K562 (cell line): ENCODE measurements around the gene SPPL3. TPM values are rescaled to one million over a fixed set of nuclear protein-coding genes. Genes with fewer than 3 reads are reported as not detected.

Source experiments
- ATAC-seq: fragments of 200-7000 bp; cut with Tn5 transposase; 3 replicates; pipeline ENCODE4 v1.9.1; 2020; ENCODE audit warnings: moderate library complexity
- BruUV-seq: library from RNA; stranded (reverse); fragments of 400-500 nt; replicated peaks from 2 replicates; lab custom pipeline; 2021; lab: Mats Ljungman, UMichigan
- CTCF ChIA-PET: fragments of 300-600 bp; formaldehyde crosslinking; extraction: SDS; loops from one replicate; lab custom pipeline; 2021; ENCODE audit warnings: low intra/inter-chr PET ratio; lab: Yijun Ruan, JAX
- POLR2A ChIA-PET: fragments of 300-600, 350-650 bp; sonication (Branson Sonifier 250); formaldehyde crosslinking; extraction: SDS; loops from one replicate; lab custom pipeline; 2021; ENCODE audit warnings: antibody characterized with exemption, inconsistent platforms; lab: Yijun Ruan, JAX
- DNase-seq, 4 experiments: peaks; one replicate each; pipeline versions ENCODE4 v3.0.0 to v3.0.0-alpha.2; 2011 to 2018; ENCODE audit warnings: low spot score in 3 of 4, mixed read lengths in 3 of 4; ENCODE audit errors: extremely low read depth in 1 of 4
- FAIRE-seq: peaks from 2 replicates; lab custom pipeline; 2011; peaks lifted over from hg19 to GRCh38; lab: Jason Lieb, UNC
- H2AFZ ChIP-seq: 2 replicates; pipeline ENCODE4 v1.6.0; 2011; ENCODE audit warnings: low read depth, low read length, control low read depth, inconsistent platforms
- H3K27ac ChIP-seq: fragments of 200-600 bp; 3 replicates; pipeline ENCODE4 v1.8.0; 2011; ENCODE audit warnings: low read depth, mild to moderate bottlenecking, control low read depth, inconsistent platforms, low read length, moderate library complexity, mixed read lengths; ENCODE audit errors: extremely low read depth
- H3K27me3 ChIP-seq, 2 experiments: fragments of 300-600 bp in 1 of 2; 2 replicates in 1 of 2; 3 replicates in 1 of 2; pipeline versions ENCODE4 v1.6.0 to v1.8.0; 2011; ENCODE audit warnings: inconsistent platforms in 2 of 2, low read length in 2 of 2, mild to moderate bottlenecking in 1 of 2, mixed read lengths in 1 of 2, moderate library complexity in 1 of 2; ENCODE audit not compliant: control insufficient read depth in 2 of 2, insufficient read depth in 2 of 2
- H3K36me3 ChIP-seq: fragments of 300-600 bp; 3 replicates; pipeline ENCODE4 v1.8.0; 2011; ENCODE audit warnings: mild to moderate bottlenecking, low read length, inconsistent platforms; ENCODE audit not compliant: control insufficient read depth, insufficient read depth
- H3K4me1 ChIP-seq, 2 experiments: fragments of 200-600 bp in 1 of 2; replicated peaks in 1 of 2; 2 replicates in 1 of 2; 3 replicates in 1 of 2; pipeline versions ENCODE4 v1.5.1 to v1.8.0; 2011; ENCODE audit warnings: inconsistent platforms in 2 of 2, low read length in 2 of 2, mild to moderate bottlenecking in 1 of 2, mixed read lengths in 1 of 2, moderate library complexity in 1 of 2; ENCODE audit not compliant: control insufficient read depth in 2 of 2, insufficient read depth in 2 of 2
- H3K4me2 ChIP-seq: 2 replicates; pipeline ENCODE4 v1.6.1; 2011; ENCODE audit warnings: low read length, control low read depth, inconsistent platforms, mixed read lengths; ENCODE audit not compliant: insufficient read depth
- H3K4me3 ChIP-seq: fragments of 200-600 bp; sonication (generic), shearing (Covaris generic); 2 replicates; pipeline ENCODE4 v1.5.1; 2016; ENCODE audit warnings: control low read depth, inconsistent platforms
- H3K79me2 ChIP-seq: fragments of 200-600 bp; 3 replicates; pipeline ENCODE4 v1.8.0; 2011; ENCODE audit warnings: low read length, inconsistent platforms; ENCODE audit not compliant: control insufficient read depth, insufficient read depth
- H3K9ac ChIP-seq, 2 experiments: 2 replicates each; pipeline versions ENCODE4 v1.6.0 to v1.6.1; 2011; ENCODE audit warnings: low read depth in 2 of 2, low read length in 2 of 2, control low read depth in 1 of 2, inconsistent platforms in 1 of 2, mild to moderate bottlenecking in 1 of 2, mixed read lengths in 1 of 2; ENCODE audit not compliant: insufficient read depth in 1 of 2
- H3K9me1 ChIP-seq: one replicate; pipeline ENCODE4 v1.6.0; 2011; ENCODE audit warnings: inconsistent platforms, mild to moderate bottlenecking, low read length, moderate library complexity; ENCODE audit not compliant: control insufficient read depth, insufficient read depth
- H3K9me3 ChIP-seq: replicated peaks from 2 replicates; pipeline ENCODE4 v1.5.1; 2011; ENCODE audit warnings: low read depth, low read length, inconsistent platforms; ENCODE audit not compliant: control insufficient read depth, insufficient read depth
- H4K20me1 ChIP-seq: replicated peaks from 2 replicates; pipeline ENCODE4 v1.6.1; 2011; ENCODE audit warnings: low read length, inconsistent platforms, mixed read lengths; ENCODE audit not compliant: control insufficient read depth, insufficient read depth
- CBFA2T3 ChIP-seq: fragments of 450-650 bp; IDR thresholded peaks from 2 replicates; pipeline ENCODE4 v1.6.1; 2017
- IFI16 ChIP-seq: fragments of 250-450 bp; sonication (Bioruptor Pico); IDR thresholded peaks from 2 replicates; pipeline ENCODE4 v2.1.2; 2022; ENCODE audit warnings: mild to moderate bottlenecking, inconsistent platforms
- IRF9 ChIP-seq: fragments of 450-650 bp; IDR thresholded peaks from 2 replicates; pipeline ENCODE4 v1.6.1; 2016; ENCODE audit warnings: missing biosample characterization, missing genetic modification characterization
- NR1H2 ChIP-seq: sonication (generic); formaldehyde crosslinking; IDR thresholded peaks from 2 replicates; pipeline ENCODE4 v1.4.0; 2020; ENCODE audit warnings: mild to moderate bottlenecking, missing genetic modification reagents
- SAFB2 ChIP-seq: fragments of 200-400 bp; formaldehyde crosslinking; IDR thresholded peaks from 2 replicates; pipeline ENCODE4 v1.6.1; 2018; ENCODE audit warnings: borderline replicate concordance, low read length, low read depth, moderate library complexity; ENCODE audit not compliant: severe bottlenecking
- TBL1XR1 ChIP-seq, 2 experiments: IDR thresholded peaks; 2 replicates each; pipeline ENCODE4 v1.6.1; 2012; ENCODE audit warnings: improper control_type of control experiment in 2 of 2, low read length in 2 of 2, mild to moderate bottlenecking in 1 of 2
- TRIM24 ChIP-seq, 2 experiments: fragments of 450-650 bp; IDR thresholded peaks; 2 replicates each; pipeline ENCODE4 v1.6.1; 2016
- ZNF12 ChIP-seq: sonication (generic); formaldehyde crosslinking; IDR thresholded peaks from 2 replicates; pipeline ENCODE4 v1.4.0; 2020; ENCODE audit warnings: mild to moderate bottlenecking, missing genetic modification reagents
- WGBS: fragments of 100-300 bp; shearing (Covaris generic); methylation state at CpG from one replicate; pipeline ENCODE4 v1.1.6; 2016; ENCODE audit warnings: low coverage, mixed read lengths; ENCODE audit not compliant: insufficient coverage; ENCODE audit errors: missing lambda C conversion rate; 5-methylcytosine and 5-hydroxymethylcytosine counted together
- in situ Hi-C: fragments of 300-500 bp; cut with MboI; formaldehyde crosslinking; loops from 4 replicates; pipeline ENCODE4 v1.15.0; 2018; ENCODE audit warnings: inconsistent platforms, mixed read lengths
- intact Hi-C: fragments of 100-400 bp; cut with micrococcal nuclease; formaldehyde crosslinking; loops from 2 replicates; pipeline ENCODE4 v1.14.2; 2022
- polyA plus RNA-seq, 8 experiments: library from polyadenylated mRNA; depleted of rRNA in 4 of 8; stranded (reverse) in 5 of 8; unstranded in 3 of 8; fragments of >200 nt; fragmentation: Nextera tagmentation in 2 of 8; fragmentation: Illumina TruSeq in 1 of 8; extraction: Ambion mirVana in 2 of 8; extraction: Trizol in 1 of 8; gene quantifications; 2 replicates each; pipeline versions ENCODE4 v1.2.1 to v1.2.3, GENCODE V29; 2011 to 2014; ENCODE audit warnings: inconsistent platforms in 1 of 8, missing spikeins in 1 of 8
- total RNA-seq, 7 experiments: library from RNA; depleted of rRNA in 6 of 7; stranded (reverse); fragments of >200 nt in 6 of 7; fragmentation: Illumina TruSeq in 2 of 7; extraction: Trizol in 2 of 7; gene quantifications; 2 replicates each; pipeline versions ENCODE4 v1.2.1 to v1.2.3, GENCODE V29; 2011 to 2021; ENCODE audit warnings: low replicate concordance in 1 of 7
- TF ChIP-seq, protein P1 (sequence below): fragments of 450-650 bp; IDR thresholded peaks from 2 replicates; pipeline ENCODE4 v1.6.1; 2017; ENCODE audit warnings: antibody characterized with exemption
- TF ChIP-seq, protein P2 (sequence below): fragments of 250-450 bp; sonication (Bioruptor Pico); IDR thresholded peaks from 2 replicates; pipeline ENCODE4 v1.4.0; 2020; ENCODE audit warnings: borderline replicate concordance
- TF ChIP-seq, protein P3 (sequence below): fragments of 250-450 bp; sonication (Bioruptor Pico); IDR thresholded peaks from 2 replicates; pipeline ENCODE4 v1.8.0; 2022; ENCODE audit warnings: inconsistent platforms
- TF ChIP-seq, protein P4 (sequence below), 2 experiments: fragments of 450-650 bp in 1 of 2; sonication (generic) in 1 of 2; formaldehyde crosslinking in 1 of 2; IDR thresholded peaks in 1 of 2; conservative IDR thresholded peaks in 1 of 2; 2 replicates each; pipeline versions ENCODE4 v1.6.1 to v1.8.1; 2016 to 2023; ENCODE audit warnings: mild to moderate bottlenecking in 2 of 2, moderate library complexity in 2 of 2, inconsistent platforms in 1 of 2, missing genetic modification reagents in 1 of 2

SPPL3 gene
- total and polyA plus RNA-seq, 9 of the 15 experiments (the other 6 are each of a cell fraction or from before 2014, with no cell fraction given): 2.9 to 32.1 (median 7.1) TPM

GRCh38 chr12:120726961-120727360 lies 177.2 kb downstream of the SPPL3 start (continued):
- TF ChIP-seq CBFA2T3: no peak

DNA sequence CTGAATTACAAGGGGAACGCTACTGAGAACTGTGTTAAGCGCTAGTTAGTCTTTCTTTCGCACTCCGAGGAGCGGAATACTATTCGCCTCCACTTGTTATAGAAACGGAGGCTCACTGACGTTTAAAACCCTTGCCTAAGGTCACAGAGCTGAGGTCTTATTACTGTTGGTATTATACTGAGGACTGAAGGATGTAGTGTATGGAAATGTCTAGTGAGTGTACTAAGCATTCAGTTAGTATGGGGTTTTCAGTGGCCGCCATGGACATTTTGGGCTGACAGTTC lies 177.7 kb downstream of the SPPL3 start:
- Histone ChIP-seq H3K9me1 (no peaks in the 10 kb centered on the region), H3K9me3 (no peaks in the 10 kb centered on the region), H3K4me3 (peak overlapping the region; percentile 85), H3K4me1 (peaks cover 12 to 22% of the 10 kb centered on the region in 2 experiments), H3K79me2 (peaks cover 14% of the 10 kb centered on the region), H4K20me1 (peaks cover 7% of the 10 kb centered on the region; the same call in 1 of the 2 replicates), H3K4me2 (peak overlapping the region; percentile 97), H3K27ac (peak overlapping the region; percentile 83; the same call in 1 of the 3 replicates), H3K36me3 (peaks cover 55% of the 10 kb centered on the region; the same call in 2 of the 3 replicates), H3K27me3 (no peaks in the 10 kb centered on the region), H2AFZ (peak overlapping the region; percentile 92), H3K9ac (peak overlapping the region; percentile 86 to 98; a peak in 3 of 4 replicates)
- ATAC-seq (no peak), FAIRE-seq (peak; percentile 51), DNase-seq (peak in 1 of 4 experiments; percentile 20)
- ChIA-PET POLR2A (no interaction called here), CTCF (no interaction called here)
- in situ Hi-C loops: no loop called here
- BruUV-seq: TSS peak; percentile 34
- intact Hi-C loops: no loop called here
- WGBS: 71% methylated on average over 9 of the region's 9 CpGs
- TF ChIP-seq TBL1XR1 (IDR thresholded peaks at IDR 0.05; ENCODE audit: low read length in 2 of 2) (no peak), SAFB2 (no peak), ZNF12 (CRISPR knock-in tag) (0 out of 2 replicates have a peak, but pooled peaks have one; percentile 5), NR1H2 (CRISPR knock-in tag) (peak; percentile 7; the same call in 1 of the 2 replicates), IFI16 (no peak), TRIM24 (IDR thresholded peaks at IDR 0.05) (no peak), IRF9 (tag) (no peak)
- TF ChIP-seq, protein P1, sequence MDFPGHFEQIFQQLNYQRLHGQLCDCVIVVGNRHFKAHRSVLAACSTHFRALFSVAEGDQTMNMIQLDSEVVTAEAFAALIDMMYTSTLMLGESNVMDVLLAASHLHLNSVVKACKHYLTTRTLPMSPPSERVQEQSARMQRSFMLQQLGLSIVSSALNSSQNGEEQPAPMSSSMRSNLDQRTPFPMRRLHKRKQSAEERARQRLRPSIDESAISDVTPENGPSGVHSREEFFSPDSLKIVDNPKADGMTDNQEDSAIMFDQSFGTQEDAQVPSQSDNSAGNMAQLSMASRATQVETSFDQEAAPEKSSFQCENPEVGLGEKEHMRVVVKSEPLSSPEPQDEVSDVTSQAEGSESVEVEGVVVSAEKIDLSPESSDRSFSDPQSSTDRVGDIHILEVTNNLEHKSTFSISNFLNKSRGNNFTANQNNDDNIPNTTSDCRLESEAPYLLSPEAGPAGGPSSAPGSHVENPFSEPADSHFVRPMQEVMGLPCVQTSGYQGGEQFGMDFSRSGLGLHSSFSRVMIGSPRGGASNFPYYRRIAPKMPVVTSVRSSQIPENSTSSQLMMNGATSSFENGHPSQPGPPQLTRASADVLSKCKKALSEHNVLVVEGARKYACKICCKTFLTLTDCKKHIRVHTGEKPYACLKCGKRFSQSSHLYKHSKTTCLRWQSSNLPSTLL: no peak
- TF ChIP-seq, protein P2, sequence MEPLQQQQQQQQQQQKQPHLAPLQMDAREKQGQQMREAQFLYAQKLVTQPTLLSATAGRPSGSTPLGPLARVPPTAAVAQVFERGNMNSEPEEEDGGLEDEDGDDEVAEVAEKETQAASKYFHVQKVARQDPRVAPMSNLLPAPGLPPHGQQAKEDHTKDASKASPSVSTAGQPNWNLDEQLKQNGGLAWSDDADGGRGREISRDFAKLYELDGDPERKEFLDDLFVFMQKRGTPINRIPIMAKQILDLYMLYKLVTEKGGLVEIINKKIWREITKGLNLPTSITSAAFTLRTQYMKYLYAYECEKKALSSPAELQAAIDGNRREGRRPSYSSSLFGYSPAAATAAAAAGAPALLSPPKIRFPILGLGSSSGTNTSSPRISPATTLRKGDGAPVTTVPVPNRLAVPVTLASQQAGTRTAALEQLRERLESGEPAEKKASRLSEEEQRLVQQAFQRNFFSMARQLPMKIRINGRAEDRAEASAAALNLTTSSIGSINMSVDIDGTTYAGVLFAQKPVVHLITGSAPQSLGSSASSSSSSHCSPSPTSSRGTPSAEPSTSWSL (CRISPR knock-in tag): no peak
- TF ChIP-seq, protein P3, sequence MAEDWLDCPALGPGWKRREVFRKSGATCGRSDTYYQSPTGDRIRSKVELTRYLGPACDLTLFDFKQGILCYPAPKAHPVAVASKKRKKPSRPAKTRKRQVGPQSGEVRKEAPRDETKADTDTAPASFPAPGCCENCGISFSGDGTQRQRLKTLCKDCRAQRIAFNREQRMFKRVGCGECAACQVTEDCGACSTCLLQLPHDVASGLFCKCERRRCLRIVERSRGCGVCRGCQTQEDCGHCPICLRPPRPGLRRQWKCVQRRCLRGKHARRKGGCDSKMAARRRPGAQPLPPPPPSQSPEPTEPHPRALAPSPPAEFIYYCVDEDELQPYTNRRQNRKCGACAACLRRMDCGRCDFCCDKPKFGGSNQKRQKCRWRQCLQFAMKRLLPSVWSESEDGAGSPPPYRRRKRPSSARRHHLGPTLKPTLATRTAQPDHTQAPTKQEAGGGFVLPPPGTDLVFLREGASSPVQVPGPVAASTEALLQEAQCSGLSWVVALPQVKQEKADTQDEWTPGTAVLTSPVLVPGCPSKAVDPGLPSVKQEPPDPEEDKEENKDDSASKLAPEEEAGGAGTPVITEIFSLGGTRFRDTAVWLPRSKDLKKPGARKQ: peak; percentile 90; the same call in 1 of the 2 replicates
- TF ChIP-seq, protein P4, sequence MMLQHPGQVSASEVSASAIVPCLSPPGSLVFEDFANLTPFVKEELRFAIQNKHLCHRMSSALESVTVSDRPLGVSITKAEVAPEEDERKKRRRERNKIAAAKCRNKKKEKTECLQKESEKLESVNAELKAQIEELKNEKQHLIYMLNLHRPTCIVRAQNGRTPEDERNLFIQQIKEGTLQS (IDR thresholded peaks at IDR 0.05): no peak
- TF ChIP-seq, protein P4 (CRISPR knock-in tag; conservative IDR thresholded peaks at IDR 0.05): no peak
